ACC112 (cell line): ENCODE results near the gene FAM170B.

Source experiments
- H2AFZ ChIP-seq: fragments of 200-600 bp; sonication (generic); one replicate; pipeline ENCODE4 v1.6.0; 2017; ENCODE audit warnings: antibody characterized with exemption, low read length; ENCODE audit not compliant: unreplicated experiment
- H3K27ac ChIP-seq: fragments of 200-600 bp; sonication (generic); 2 replicates; pipeline ENCODE4 v1.5.1; 2014; ENCODE audit warnings: low read depth, mild to moderate bottlenecking, antibody characterized with exemption, low read length, moderate library complexity
- H3K27me3 ChIP-seq: fragments of 200-600 bp; sonication (generic); 2 replicates; pipeline ENCODE4 v1.6.1; 2014; ENCODE audit warnings: mild to moderate bottlenecking, antibody characterized with exemption, low read length, moderate library complexity, mixed read lengths; ENCODE audit not compliant: insufficient read depth
- H3K36me3 ChIP-seq: fragments of 200-600 bp; sonication (generic); 2 replicates; pipeline ENCODE4 v1.6.1; 2016; ENCODE audit warnings: mild to moderate bottlenecking, antibody characterized with exemption, low read length, moderate library complexity, mixed read lengths; ENCODE audit not compliant: insufficient read depth
- H3K4me1 ChIP-seq: fragments of 200-600 bp; sonication (generic); one replicate; pipeline ENCODE4 v1.6.1; 2016; ENCODE audit warnings: low read length, mixed read lengths; ENCODE audit not compliant: insufficient read depth, unreplicated experiment, control insufficient read depth
- H3K4me3 ChIP-seq: fragments of 200-600 bp; sonication (generic); 2 replicates; pipeline ENCODE4 v1.5.1; 2014; ENCODE audit warnings: mild to moderate bottlenecking, low read depth, low read length
- H3K79me2 ChIP-seq: fragments of 200-600 bp; sonication (generic); one replicate; pipeline ENCODE4 v1.6.0; 2016; ENCODE audit warnings: low read length; ENCODE audit not compliant: control insufficient read depth, unreplicated experiment, insufficient read depth

The FAM170B gene

DNA sequence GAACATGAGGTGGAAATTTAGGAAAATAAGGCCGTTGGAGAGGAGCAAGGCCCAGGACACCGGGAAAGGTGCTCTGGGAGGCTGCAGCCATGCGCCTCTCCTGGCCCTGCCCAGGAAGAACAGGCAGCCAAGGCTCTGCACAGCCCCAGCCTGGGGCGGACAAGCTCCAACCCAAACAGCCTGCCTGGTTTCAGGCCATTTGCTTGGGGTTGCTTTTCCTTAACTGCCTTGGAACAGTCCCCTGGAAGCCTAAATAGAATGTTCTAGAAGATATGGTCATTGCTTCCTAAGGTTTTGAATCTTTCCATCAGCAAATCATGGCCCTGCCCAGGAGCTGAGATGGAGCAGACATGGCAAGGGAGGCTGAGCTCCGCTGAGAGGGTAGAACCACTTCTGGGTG, 29.5 kb downstream of the FAM170B start:
- no peak overlapping the region for H3K4me3 ChIP-seq
- no peaks in the 10 kb centered on the region for H3K27me3 ChIP-seq
- H2AFZ ChIP-seq, result no peak overlapping the region
- no peaks in the 10 kb centered on the region for H3K79me2 ChIP-seq
- H3K36me3 ChIP-seq, result no peaks in the 10 kb centered on the region
- H3K4me1 ChIP-seq, result peaks cover 3% of the 10 kb centered on the region
- no peak overlapping the region for H3K27ac ChIP-seq

DNA sequence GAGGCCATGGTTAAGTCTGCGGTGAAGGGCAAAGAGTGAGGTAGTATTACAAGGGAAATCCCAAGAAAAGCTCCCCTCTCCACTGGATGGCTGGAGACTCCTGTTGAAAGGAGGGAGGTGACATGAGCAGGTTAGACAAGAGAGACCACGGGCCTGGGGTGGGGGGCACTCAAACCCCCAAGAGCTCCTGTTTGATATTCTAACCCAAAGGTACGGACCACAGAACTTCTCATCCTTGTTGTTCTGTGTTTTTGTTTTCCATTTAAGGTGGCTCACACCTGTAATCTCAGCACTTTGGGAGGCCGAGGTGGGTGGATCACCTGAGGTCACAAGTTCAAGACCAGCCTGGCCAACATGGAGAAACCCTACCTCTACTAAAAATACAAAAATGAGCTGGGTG, 30.1 kb downstream of the FAM170B start:
- no peak overlapping the region for H3K4me3 ChIP-seq
- H3K79me2 ChIP-seq, result no peaks in the 10 kb centered on the region
- no peak overlapping the region for H2AFZ ChIP-seq
- H3K27ac ChIP-seq, result no peak overlapping the region
- peaks cover 3% of the 10 kb centered on the region for H3K4me1 ChIP-seq
- no peaks in the 10 kb centered on the region for H3K36me3 ChIP-seq
- no peaks in the 10 kb centered on the region for H3K27me3 ChIP-seq

DNA sequence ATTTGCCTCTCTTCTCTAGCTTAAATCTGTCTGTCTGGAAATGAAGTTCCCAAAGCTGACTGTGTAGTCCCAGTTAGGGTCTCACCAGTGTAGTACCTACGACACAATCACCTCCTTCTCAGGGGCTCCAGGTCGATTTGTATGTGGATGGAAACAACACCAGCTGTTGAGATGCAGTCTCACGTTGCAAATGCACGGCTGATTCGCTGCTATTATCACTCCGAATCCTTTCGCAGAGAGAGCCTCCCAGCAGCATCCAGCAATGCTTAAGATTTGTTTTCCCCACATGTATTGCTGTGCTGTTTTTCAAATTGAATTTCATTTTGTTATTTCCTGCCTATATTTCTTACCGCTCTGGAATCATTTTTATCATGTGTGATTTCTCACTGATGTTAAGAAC, 34.8 kb downstream of the FAM170B start:
- Histone ChIP-seq H3K4me3 (no peak overlapping the region), H3K79me2 (no peaks in the 10 kb centered on the region), H3K4me1 (no peaks in the 10 kb centered on the region), H2AFZ (no peak overlapping the region), H3K27ac (no peak overlapping the region), H3K36me3 (no peaks in the 10 kb centered on the region), H3K27me3 (no peaks in the 10 kb centered on the region)

- no peak overlapping the region for H2AFZ ChIP-seq
- H3K79me2 ChIP-seq, result no peaks in the 10 kb centered on the region
- no peak overlapping the region for H3K27ac ChIP-seq
- H3K36me3 ChIP-seq, result no peaks in the 10 kb centered on the region
- no peak overlapping the region for H3K4me3 ChIP-seq
- no peaks in the 10 kb centered on the region for H3K27me3 ChIP-seq
- H3K4me1 ChIP-seq, result no peaks in the 10 kb centered on the region
These were observed 36.9 kb downstream of the FAM170B start for GRCh38 chr10:49096890-49097445.

GRCh38 chr10:49094646-49095045, 39.2 kb downstream of the FAM170B start:
- H2AFZ ChIP-seq, result no peak overlapping the region
- H3K4me3 ChIP-seq, result no peak overlapping the region
- no peaks in the 10 kb centered on the region for H3K79me2 ChIP-seq
- no peak overlapping the region for H3K27ac ChIP-seq
- no peaks in the 10 kb centered on the region for H3K27me3 ChIP-seq
- no peaks in the 10 kb centered on the region for H3K36me3 ChIP-seq
- no peaks in the 10 kb centered on the region for H3K4me1 ChIP-seq

DNA sequence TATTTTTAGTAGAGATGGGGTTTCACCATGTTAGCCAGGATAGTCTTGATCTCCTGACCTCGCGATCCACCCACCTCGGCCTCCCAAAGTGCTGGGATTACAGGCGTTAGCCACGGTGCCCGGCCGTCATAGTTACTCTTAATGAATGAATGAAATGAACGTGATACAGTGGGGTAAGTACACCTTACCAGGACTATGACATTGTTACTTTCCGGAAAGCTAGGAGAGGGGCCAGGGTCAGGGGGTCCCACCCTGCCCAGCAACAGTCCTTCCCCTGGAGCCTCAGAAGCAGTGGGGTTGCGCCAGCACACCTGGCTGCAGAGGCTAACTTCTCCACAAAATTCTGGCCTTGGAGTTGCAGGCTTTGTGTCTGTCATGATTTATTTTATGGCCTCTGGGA, 39.9 kb downstream of the FAM170B start:
- Histone ChIP-seq H3K27me3 (no peaks in the 10 kb centered on the region), H3K27ac (no peak overlapping the region), H3K4me1 (no peaks in the 10 kb centered on the region), H3K36me3 (no peaks in the 10 kb centered on the region), H2AFZ (no peak overlapping the region), H3K79me2 (no peaks in the 10 kb centered on the region), H3K4me3 (no peak overlapping the region)

GRCh38 chr10:49092477-49092876, 41.3 kb downstream of the FAM170B start:
- no peak overlapping the region for H3K4me3 ChIP-seq
- H3K36me3 ChIP-seq, result no peaks in the 10 kb centered on the region
- no peak overlapping the region for H3K27ac ChIP-seq
- H2AFZ ChIP-seq, result no peak overlapping the region
- no peaks in the 10 kb centered on the region for H3K79me2 ChIP-seq
- no peaks in the 10 kb centered on the region for H3K27me3 ChIP-seq
- no peaks in the 10 kb centered on the region for H3K4me1 ChIP-seq

DNA sequence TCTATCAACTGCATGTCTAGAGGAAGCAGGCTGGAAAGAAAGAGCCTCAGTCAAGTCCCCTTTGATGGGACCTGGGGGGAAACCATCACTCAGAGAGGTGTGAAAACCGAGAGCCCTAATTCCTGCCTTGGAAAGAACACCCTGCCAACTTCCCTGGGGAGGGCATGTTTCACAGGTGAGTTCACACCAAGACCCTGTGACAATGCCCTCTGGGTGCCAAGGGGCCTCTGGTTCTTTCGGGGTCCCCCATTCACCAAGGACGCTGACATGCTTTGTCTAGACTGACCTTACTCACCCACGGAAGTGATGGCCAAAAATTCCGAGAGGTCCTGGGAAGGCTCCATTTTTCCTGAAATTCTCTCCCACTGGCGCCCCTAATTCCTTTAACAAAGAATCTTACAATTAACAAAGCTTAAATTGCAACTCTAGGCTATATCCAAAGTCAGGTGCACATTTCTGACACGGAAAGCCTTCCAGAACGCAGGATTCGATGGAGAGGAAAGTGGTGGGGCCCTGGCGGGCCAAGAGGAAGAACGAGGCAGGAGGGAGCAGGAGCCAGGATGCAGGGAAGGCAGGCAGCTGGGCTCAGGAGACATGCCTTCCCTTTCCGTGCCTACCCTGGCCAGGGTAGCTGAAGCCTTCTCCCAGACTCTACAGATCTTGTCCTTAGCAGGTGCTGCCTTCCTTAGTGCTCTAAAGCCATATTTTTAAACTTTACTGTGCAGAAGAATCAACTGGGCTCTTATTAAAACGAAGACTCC, 42.2 kb downstream of the FAM170B start:
- Histone ChIP-seq H3K36me3 (no peaks in the 10 kb centered on the region), H3K27me3 (no peaks in the 10 kb centered on the region)

DNA sequence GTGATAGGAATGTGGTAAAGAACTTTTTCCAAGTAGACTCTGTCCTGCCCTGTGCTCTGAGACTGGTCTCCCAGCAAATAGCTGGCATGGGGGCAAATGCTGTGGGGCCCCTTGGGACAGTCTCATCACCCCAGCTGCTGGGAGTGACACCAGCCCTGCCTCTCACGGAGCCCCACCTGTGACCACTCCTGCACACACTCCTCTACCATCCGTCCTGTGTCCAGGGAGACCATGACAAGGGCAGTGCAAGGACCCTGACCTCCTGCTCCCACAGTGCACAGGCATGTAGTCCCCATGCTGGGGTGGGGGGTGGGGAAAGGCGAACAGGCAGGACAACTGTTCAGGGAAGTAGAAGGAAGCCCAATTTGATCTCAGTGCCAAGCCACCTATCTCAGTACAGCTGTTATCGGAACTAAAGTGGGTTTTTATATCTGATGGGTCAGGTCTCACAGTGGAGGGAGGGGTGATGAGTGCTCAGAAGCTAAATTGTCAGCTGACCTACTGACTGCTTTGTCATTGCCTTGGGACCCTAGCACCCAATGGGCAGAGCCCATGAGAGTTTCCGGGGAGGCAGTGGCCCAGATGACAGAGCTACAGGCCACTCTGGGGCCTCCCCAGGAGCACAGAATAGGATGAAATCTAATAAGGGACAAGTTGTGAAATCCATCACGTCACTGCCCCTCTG, 43.0 kb downstream of the FAM170B start:
- Histone ChIP-seq H2AFZ (no peak overlapping the region), H3K79me2 (no peaks in the 10 kb centered on the region), H3K27me3 (no peaks in the 10 kb centered on the region)

More for the DNA sequence above, 42.2 kb downstream of the FAM170B start:
- Histone ChIP-seq H2AFZ (no peak overlapping the region), H3K79me2 (no peaks in the 10 kb centered on the region), H3K4me3 (no peak overlapping the region), H3K27ac (no peak overlapping the region), H3K4me1 (no peaks in the 10 kb centered on the region)

GRCh38 chr10:49090189-49090575, 43.6 kb downstream of the FAM170B start:
- Histone ChIP-seq H3K27me3 (no peaks in the 10 kb centered on the region), H3K27ac (no peak overlapping the region), H3K79me2 (no peaks in the 10 kb centered on the region), H2AFZ (no peak overlapping the region), H3K4me1 (no peaks in the 10 kb centered on the region), H3K4me3 (no peak overlapping the region), H3K36me3 (no peaks in the 10 kb centered on the region)

More for the DNA sequence above, 43.0 kb downstream of the FAM170B start:
- H3K4me1 ChIP-seq, result no peaks in the 10 kb centered on the region
- H3K4me3 ChIP-seq, result no peak overlapping the region
- no peak overlapping the region for H3K27ac ChIP-seq
- H3K36me3 ChIP-seq, result no peaks in the 10 kb centered on the region
